ENCODE data around the gene PRKAR1B. TPM values are rescaled to one million over a fixed set of nuclear protein-coding genes. Genes with fewer than 3 reads are reported as not detected.
A peak's percentile ranks its signal among the peaks of the same experiment; 100 is the strongest.

Gene PRKAR1B
- total RNA-seq, 1 experiment from 2014 or later, result 27.2 TPM

- intact Hi-C loops (cut with micrococcal nuclease; ENCODE audit: unreplicated experiment), result loop anchor here (10.0 kb wide), 1 partner anchor 167 kb away; no protein-coding TSS in a partner anchor
- Histone ChIP-seq H3K4me3 (ENCODE audit: low read depth, low read length, poor library complexity, severe bottlenecking) (no peak overlapping the region), H3K36me3 (ENCODE audit: insufficient read depth, low read length, poor library complexity, severe bottlenecking) (peaks cover 32% of the 10 kb centered on the region), H3K27me3 (replicated peaks; ENCODE audit: insufficient read depth, low read depth, low read length, poor library complexity) (no peaks in the 10 kb centered on the region), H3K4me1 (ENCODE audit: insufficient read depth, low read length, poor library complexity, severe bottlenecking) (peaks cover 40% of the 10 kb centered on the region), H3K9me3 (ENCODE audit: low read depth, low read length, poor library complexity, severe bottlenecking) (no peaks in the 10 kb centered on the region), H3K27ac (ENCODE audit: low read depth, low read length, poor library complexity, severe bottlenecking) (no peak overlapping the region)
- TF ChIP-seq CTCF (conservative IDR thresholded peaks at IDR 0.05; ENCODE audit: low read depth, low read length), result no peak
- no peak for TF ChIP-seq EZH2 (IDR thresholded peaks at IDR 0.05; ENCODE audit: borderline replicate concordance, low read depth, low read length, poor library complexity, severe bottlenecking)
- ChIA-PET CTCF (no interaction called here), POLR2A (ENCODE audit: low non-redundant PET) (no interaction called here)
- DNase-seq (ENCODE audit: low spot score), result no peak
- no TSS peak for BruUV-seq (replicated peaks)
Observed at GRCh38 chr7:772005-772294, 44.9 kb upstream of the PRKAR1B start.

- Histone ChIP-seq H3K4me3 (ENCODE audit: low read depth, low read length, poor library complexity, severe bottlenecking) (no peak overlapping the region), H3K4me1 (ENCODE audit: insufficient read depth, low read length, poor library complexity, severe bottlenecking) (peaks cover 35% of the 10 kb centered on the region), H3K9me3 (ENCODE audit: low read depth, low read length, poor library complexity, severe bottlenecking) (no peaks in the 10 kb centered on the region), H3K36me3 (ENCODE audit: insufficient read depth, low read length, poor library complexity, severe bottlenecking) (peaks cover 31% of the 10 kb centered on the region), H3K27me3 (replicated peaks; ENCODE audit: insufficient read depth, low read depth, low read length, poor library complexity) (no peaks in the 10 kb centered on the region), H3K27ac (ENCODE audit: low read depth, low read length, poor library complexity, severe bottlenecking) (no peak overlapping the region)
- no peak for DNase-seq (ENCODE audit: low spot score)
- no peak for TF ChIP-seq CTCF (conservative IDR thresholded peaks at IDR 0.05; ENCODE audit: low read depth, low read length)
- TF ChIP-seq EZH2 (IDR thresholded peaks at IDR 0.05; ENCODE audit: borderline replicate concordance, low read depth, low read length, poor library complexity, severe bottlenecking), result no peak
- ChIA-PET CTCF (no interaction called here), POLR2A (ENCODE audit: low non-redundant PET) (no interaction called here)
- no TSS peak for BruUV-seq (replicated peaks)
- intact Hi-C loops (cut with micrococcal nuclease; ENCODE audit: unreplicated experiment), result loop anchor here (10.0 kb wide), 1 partner anchor 167 kb away; no protein-coding TSS in a partner anchor
Observed at GRCh38 chr7:771234-772004, 44.3 kb upstream of the PRKAR1B start.

GRCh38 chr7:770741-771166 is 43.7 kb upstream of the PRKAR1B start:
- Histone ChIP-seq H3K4me1 (ENCODE audit: insufficient read depth, low read length, poor library complexity, severe bottlenecking) (peaks cover 32% of the 10 kb centered on the region), H3K27me3 (replicated peaks; ENCODE audit: insufficient read depth, low read depth, low read length, poor library complexity) (no peaks in the 10 kb centered on the region), H3K9me3 (ENCODE audit: low read depth, low read length, poor library complexity, severe bottlenecking) (no peaks in the 10 kb centered on the region), H3K27ac (ENCODE audit: low read depth, low read length, poor library complexity, severe bottlenecking) (peak overlapping the region; percentile 32), H3K4me3 (ENCODE audit: low read depth, low read length, poor library complexity, severe bottlenecking) (no peak overlapping the region), H3K36me3 (ENCODE audit: insufficient read depth, low read length, poor library complexity, severe bottlenecking) (peaks cover 31% of the 10 kb centered on the region)
- intact Hi-C loops (cut with micrococcal nuclease; ENCODE audit: unreplicated experiment), result loop anchor here (10.0 kb wide), 1 partner anchor 166 kb away; no protein-coding TSS in a partner anchor
- TF ChIP-seq CTCF (conservative IDR thresholded peaks at IDR 0.05; ENCODE audit: low read depth, low read length) (no peak), EZH2 (IDR thresholded peaks at IDR 0.05; ENCODE audit: borderline replicate concordance, low read depth, low read length, poor library complexity, severe bottlenecking) (no peak)
- ChIA-PET CTCF (no interaction called here), POLR2A (ENCODE audit: low non-redundant PET) (no interaction called here)
- no TSS peak for BruUV-seq (replicated peaks)
- DNase-seq (ENCODE audit: low spot score), result no peak

Data from A673 (cell line).